ENCODE data around the gene PLIN5. TPM values are rescaled to one million over a fixed set of nuclear protein-coding genes. Genes with fewer than 3 reads are reported as not detected.

PLIN5 gene
- total and polyA plus RNA-seq, 10 of the 15 experiments (the other 5 are each of a cell fraction or from before 2014, with no cell fraction given): 0.15 to 0.33 TPM; not detected in 8

- 0 out of 4 replicates have a peak, but pooled peaks of 1 of the 2 experiments have one; percentile 21 for TF ChIP-seq CEBPB (IDR thresholded peaks at IDR 0.05; ENCODE audit: borderline replicate concordance in 1 of 2, low read depth in 2 of 2, low read length in 2 of 2)
- TF ChIP-seq ZNF274 (IDR thresholded peaks at IDR 0.05; ENCODE audit: insufficient read depth, insufficient read length): no peak
- TF ChIP-seq POU2F2 (IDR thresholded peaks at IDR 0.05; ENCODE audit: borderline replicate concordance, low read depth, low read length): no peak
- 0 out of 2 replicates have a peak, but pooled peaks have one; percentile 29 for TF ChIP-seq CREB1 (IDR thresholded peaks at IDR 0.05; ENCODE audit: low read depth)
- no peak for TF ChIP-seq TARDBP (IDR thresholded peaks at IDR 0.05; ENCODE audit: borderline replicate concordance)
- TF ChIP-seq GABPA (IDR thresholded peaks at IDR 0.05; ENCODE audit: low read depth): peak; percentile 90
- TF ChIP-seq MXI1 (IDR thresholded peaks at IDR 0.05; ENCODE audit: low read depth, low read length): no peak
- no peak for TF ChIP-seq ELK1 (IDR thresholded peaks at IDR 0.05; ENCODE audit: low read depth, low read length)
- TF ChIP-seq IRF3 (IDR thresholded peaks at IDR 0.05): peak; percentile 62; the same call in 1 of the 2 replicates
- peak; percentile 25 for TF ChIP-seq FOS (IDR thresholded peaks at IDR 0.05; ENCODE audit: borderline replicate concordance, extremely low read depth, insufficient read length)
- no peak for TF ChIP-seq ZNF207 (IDR thresholded peaks at IDR 0.05; ENCODE audit: borderline replicate concordance)
- peak; percentile 53; the same call in 1 of the 2 replicates for TF ChIP-seq CEBPZ (IDR thresholded peaks at IDR 0.05; ENCODE audit: low read depth, low read length)
- peak; percentile 54 for TF ChIP-seq NFYA (IDR thresholded peaks at IDR 0.05; ENCODE audit: borderline replicate concordance, low read depth, low read length)
- TF ChIP-seq IKZF1 (conservative IDR thresholded peaks at IDR 0.05): peak; percentile 53; the same call in 1 of the 2 replicates
Measured at GRCh38 chr19:4474514-4475022, 60.5 kb downstream of the PLIN5 start (continued).
